ENCODE data around the gene FYCO1. TPM values are rescaled to one million over a fixed set of nuclear protein-coding genes. Genes with fewer than 3 reads are reported as not detected.

FYCO1 gene
- total and polyA plus RNA-seq, 2 of the 13 experiments (the other 11 are each of a cell fraction or from before 2014, with no cell fraction given) = 2.7 to 4.2 TPM

DNA sequence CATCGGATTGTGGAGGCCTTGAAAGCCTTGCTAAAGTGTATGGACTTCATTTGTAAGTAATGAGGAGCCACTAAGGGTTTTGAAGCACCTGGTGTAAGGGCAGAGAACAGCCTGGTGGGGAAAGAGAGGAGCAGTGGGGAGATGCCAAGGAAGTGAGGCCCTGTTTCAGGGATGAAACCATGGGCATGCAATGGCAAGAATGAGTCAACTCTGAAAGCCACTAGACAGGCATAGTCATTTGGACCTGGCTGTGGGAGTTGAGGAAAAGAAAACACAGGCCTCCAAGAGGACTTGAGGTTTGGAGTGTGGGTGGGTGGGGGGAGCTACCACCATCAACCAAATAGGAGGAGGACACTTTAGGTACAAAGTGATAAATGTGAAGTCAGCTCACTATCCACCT lies 24.1 kb upstream of the FYCO1 start:
- no peak overlapping the region for H3K27ac ChIP-seq (ENCODE audit: extremely low read length, insufficient read depth, low read length)
- H3K36me3 ChIP-seq (replicated peaks in 1 of 2; ENCODE audit: control insufficient read depth in 1 of 2, insufficient read depth in 2 of 2, low read length in 2 of 2) = no peaks in the 10 kb centered on the region
- TF ChIP-seq, protein P1, sequence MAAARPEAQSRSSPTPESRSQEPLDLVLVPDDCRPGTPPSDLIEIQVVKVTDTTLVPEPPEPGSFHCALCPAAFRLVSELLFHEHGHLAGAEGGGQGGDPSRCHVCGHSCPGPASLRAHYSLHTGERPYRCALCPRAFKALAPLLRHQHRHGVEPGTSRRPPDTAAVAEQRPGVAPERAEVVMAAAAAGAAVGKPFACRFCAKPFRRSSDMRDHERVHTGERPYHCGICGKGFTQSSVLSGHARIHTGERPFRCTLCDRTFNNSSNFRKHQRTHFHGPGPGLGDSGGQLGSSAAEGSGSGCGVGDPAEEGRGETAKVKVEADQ (CRISPR knock-in tag; IDR thresholded peaks at IDR 0.05; ENCODE audit: borderline replicate concordance) = no peak
- TF ChIP-seq, protein P2, sequence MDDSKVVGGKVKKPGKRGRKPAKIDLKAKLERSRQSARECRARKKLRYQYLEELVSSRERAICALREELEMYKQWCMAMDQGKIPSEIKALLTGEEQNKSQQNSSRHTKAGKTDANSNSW (CRISPR knock-in tag; IDR thresholded peaks at IDR 0.05; ENCODE audit: borderline replicate concordance) = no peak
- H3K9me3 ChIP-seq (ENCODE audit: low read length) = no peaks in the 10 kb centered on the region
- H3K4me1 ChIP-seq (ENCODE audit: insufficient read depth, low read length) = no peaks in the 10 kb centered on the region
- H3K4me3 ChIP-seq (replicated peaks in 1 of 3; ENCODE audit: insufficient read depth in 1 of 3, low read depth in 2 of 3, low read length in 3 of 3) = no peak overlapping the region
- no peak for DNase-seq (ENCODE audit: low spot score)
- in situ Hi-C loops (cut with HindIII; ENCODE audit: extremely low pct_ligation_motif_present, low pct_unique_long_range_greater_than_20kb) = no loop called here
- no peak overlapping the region for H2AFZ ChIP-seq (ENCODE audit: low read length)
- ChIA-PET POLR2A (no interaction called here), CTCF (ENCODE audit: low intra/inter-chr PET ratio, low total read pairs) (no interaction called here)
- no peak overlapping the region for H3K4me2 ChIP-seq (ENCODE audit: low read depth, low read length)
- peaks cover 3 to 16% of the 10 kb centered on the region in 2 experiments; a peak in 3 of 5 replicates for H3K27me3 ChIP-seq (ENCODE audit: control insufficient read depth in 1 of 2, insufficient read depth in 2 of 2, low read length in 2 of 2)
- no TSS peak for BruUV-seq (replicated peaks)
- intact Hi-C loops (cut with micrococcal nuclease; ENCODE audit: unreplicated experiment) = no loop called here
- WGBS (ENCODE audit: low lambda C conversion rate) = 9% methylated on average over 1 of the region's 1 CpG
- no peaks in the 10 kb centered on the region for H3K79me2 ChIP-seq (ENCODE audit: insufficient read depth, low read length)
- H4K20me1 ChIP-seq (ENCODE audit: insufficient read depth, low read length) = no peaks in the 10 kb centered on the region
- no peak overlapping the region for H3K9ac ChIP-seq (ENCODE audit: insufficient read depth, low read depth, low read length)
- no peak for FAIRE-seq
- no peak for ATAC-seq

DNA sequence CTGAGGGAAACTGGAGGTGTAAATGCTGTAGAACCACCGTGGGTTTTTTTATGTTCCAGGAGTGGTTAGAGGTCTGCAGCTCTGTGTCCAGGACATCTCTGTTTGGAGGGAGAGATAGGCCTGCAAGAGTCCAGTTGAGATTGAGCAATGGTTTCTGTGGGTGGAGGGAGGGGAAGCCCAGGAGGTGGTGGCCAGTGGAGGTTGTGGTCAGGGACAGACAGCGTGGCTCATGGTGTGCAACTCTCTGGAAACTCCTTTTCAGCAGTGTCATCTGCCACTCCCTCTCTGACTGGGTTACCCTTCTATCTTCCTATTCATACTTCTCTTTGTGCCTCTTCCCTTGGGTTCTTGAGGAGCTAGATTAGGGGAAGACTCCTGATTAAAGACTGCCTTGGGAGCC lies 22.1 kb upstream of the FYCO1 start:
- Histone ChIP-seq H4K20me1 (ENCODE audit: insufficient read depth, low read length) (no peaks in the 10 kb centered on the region), H3K9ac (ENCODE audit: insufficient read depth, low read depth, low read length) (no peak overlapping the region), H3K27me3 (ENCODE audit: control insufficient read depth in 1 of 2, insufficient read depth in 2 of 2, low read length in 2 of 2) (peaks cover 3 to 16% of the 10 kb centered on the region in 2 experiments; a peak in 3 of 5 replicates), H3K27ac (ENCODE audit: extremely low read length, insufficient read depth, low read length) (no peak overlapping the region), H2AFZ (ENCODE audit: low read length) (no peak overlapping the region), H3K4me1 (ENCODE audit: insufficient read depth, low read length) (no peaks in the 10 kb centered on the region), H3K4me2 (ENCODE audit: low read depth, low read length) (no peak overlapping the region), H3K79me2 (ENCODE audit: insufficient read depth, low read length) (no peaks in the 10 kb centered on the region), H3K9me3 (ENCODE audit: low read length) (no peaks in the 10 kb centered on the region), H3K4me3 (replicated peaks in 1 of 3; ENCODE audit: insufficient read depth in 1 of 3, low read depth in 2 of 3, low read length in 3 of 3) (no peak overlapping the region), H3K36me3 (replicated peaks in 1 of 2; ENCODE audit: control insufficient read depth in 1 of 2, insufficient read depth in 2 of 2, low read length in 2 of 2) (no peaks in the 10 kb centered on the region)
- ATAC-seq (no peak), DNase-seq (ENCODE audit: low spot score) (no peak), FAIRE-seq (no peak)
- in situ Hi-C loops (cut with HindIII; ENCODE audit: extremely low pct_ligation_motif_present, low pct_unique_long_range_greater_than_20kb) (no loop called here), intact Hi-C loops (cut with micrococcal nuclease; ENCODE audit: unreplicated experiment) (no loop called here)
- ChIA-PET POLR2A (no interaction called here), CTCF (ENCODE audit: low intra/inter-chr PET ratio, low total read pairs) (no interaction called here)
- WGBS (ENCODE audit: low lambda C conversion rate) = 0% methylated on average over 2 of the region's 2 CpGs
- BruUV-seq (replicated peaks) = no TSS peak
- TF ChIP-seq KDM5B (CRISPR knock-in tag; IDR thresholded peaks at IDR 0.05; ENCODE audit: borderline replicate concordance) = no peak
- TF ChIP-seq ETV5 (CRISPR knock-in tag; IDR thresholded peaks at IDR 0.05; ENCODE audit: borderline replicate concordance) = no peak
- TF ChIP-seq ZNF556 (CRISPR knock-in tag; IDR thresholded peaks at IDR 0.05; ENCODE audit: borderline replicate concordance) = no peak
- TF ChIP-seq HMGA1 (CRISPR knock-in tag; conservative IDR thresholded peaks at IDR 0.05) = no peak
- no peak for TF ChIP-seq ONECUT2 (CRISPR knock-in tag; IDR thresholded peaks at IDR 0.05)

Measured in HepG2 (cell line).